ENCODE measurements around the gene DLX4. TPM values are rescaled to one million over a fixed set of nuclear protein-coding genes. Genes with fewer than 3 reads are reported as not detected.

The DLX4 gene
- total RNA-seq, 1 donor from 2014 or later = 0.55 TPM

DNA sequence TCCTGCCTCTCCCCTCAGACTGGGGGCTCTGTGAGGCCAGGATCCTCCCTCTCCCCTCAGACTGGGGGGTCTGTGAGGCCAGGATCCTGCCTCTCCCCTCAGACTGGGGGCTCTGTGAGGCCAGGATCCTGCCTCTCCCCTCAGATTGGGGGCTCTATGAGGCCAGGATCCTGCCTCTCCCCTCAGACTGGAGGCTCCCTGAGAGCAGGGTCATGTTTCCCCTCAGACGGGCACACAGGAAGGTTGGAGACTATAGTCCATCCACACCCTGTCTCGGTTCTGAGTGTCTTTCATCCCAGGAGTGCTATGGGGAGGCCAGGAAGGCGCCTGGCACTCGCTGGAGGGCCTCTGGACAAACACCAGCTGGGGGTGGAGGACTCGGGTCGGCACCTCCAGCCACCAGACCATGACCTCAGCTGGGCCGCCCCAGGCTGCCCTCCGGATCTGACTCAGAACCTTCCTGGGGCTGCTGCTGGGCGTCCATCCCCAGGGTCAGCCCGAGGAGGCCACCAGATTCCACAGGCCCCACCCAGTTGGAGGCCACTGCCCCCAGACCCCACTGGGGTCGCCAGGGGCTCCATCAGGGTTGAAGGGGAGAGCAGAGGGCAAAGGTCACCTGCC is 21.9 kb upstream of the DLX4 start:
- no peak for DNase-seq (ENCODE audit: low spot score)

DNA sequence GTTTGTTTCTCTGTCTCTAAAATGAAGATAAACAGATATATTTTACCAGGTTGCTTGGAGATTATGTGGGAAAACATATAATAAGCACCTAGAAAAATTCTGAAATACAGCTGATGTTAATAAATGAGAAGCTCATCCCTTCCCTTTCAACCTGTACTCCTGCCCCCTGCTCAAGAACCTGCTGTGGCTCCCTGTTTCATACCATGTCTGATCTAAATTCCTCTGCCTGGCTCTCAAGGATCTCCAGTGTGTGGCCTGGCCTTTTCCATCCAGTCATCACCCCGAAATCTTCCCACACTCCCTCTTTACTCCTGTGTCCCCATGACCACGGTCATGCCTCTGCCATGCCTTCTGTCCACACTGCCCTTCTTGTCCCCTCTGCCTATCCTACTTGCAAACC is 19.4 kb upstream of the DLX4 start:
- DNase-seq (ENCODE audit: low spot score) = no peak

DNA sequence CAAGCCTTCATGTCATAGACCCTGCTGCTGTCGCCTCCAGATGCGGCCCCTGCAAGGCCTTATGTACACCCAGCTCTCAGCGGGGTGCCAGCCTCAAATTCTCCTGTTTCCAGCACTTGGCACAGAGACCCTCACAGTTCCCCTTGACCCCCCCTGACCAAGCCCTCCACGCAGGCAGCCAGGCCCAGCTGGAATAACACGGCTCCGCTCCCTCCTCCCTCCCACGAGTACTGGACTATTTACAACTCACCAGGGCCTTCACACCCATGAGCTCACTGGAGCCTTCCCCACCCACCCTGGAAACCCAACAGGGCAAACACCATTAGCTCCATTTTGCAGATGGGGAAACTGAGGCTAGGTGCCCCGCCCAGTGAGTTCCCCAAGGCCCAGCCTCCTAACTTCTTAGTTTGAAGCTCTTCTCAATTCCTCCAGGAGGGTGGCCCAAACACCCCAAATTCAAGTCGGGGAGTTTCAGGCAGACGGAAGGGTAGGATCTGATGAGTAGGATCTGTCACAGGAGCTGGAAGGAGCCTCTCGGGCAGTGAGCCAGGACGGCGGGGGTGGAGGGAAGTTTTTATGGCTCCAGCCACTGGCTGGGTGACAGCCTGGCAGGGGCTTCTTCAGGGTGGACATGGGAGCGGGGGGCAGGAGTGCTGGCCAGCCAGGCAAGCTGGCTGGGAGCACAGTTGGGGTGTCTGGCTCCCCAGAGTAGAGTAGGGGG is 17.5 kb upstream of the DLX4 start:
- DNase-seq (ENCODE audit: low spot score) = no peak

DNA sequence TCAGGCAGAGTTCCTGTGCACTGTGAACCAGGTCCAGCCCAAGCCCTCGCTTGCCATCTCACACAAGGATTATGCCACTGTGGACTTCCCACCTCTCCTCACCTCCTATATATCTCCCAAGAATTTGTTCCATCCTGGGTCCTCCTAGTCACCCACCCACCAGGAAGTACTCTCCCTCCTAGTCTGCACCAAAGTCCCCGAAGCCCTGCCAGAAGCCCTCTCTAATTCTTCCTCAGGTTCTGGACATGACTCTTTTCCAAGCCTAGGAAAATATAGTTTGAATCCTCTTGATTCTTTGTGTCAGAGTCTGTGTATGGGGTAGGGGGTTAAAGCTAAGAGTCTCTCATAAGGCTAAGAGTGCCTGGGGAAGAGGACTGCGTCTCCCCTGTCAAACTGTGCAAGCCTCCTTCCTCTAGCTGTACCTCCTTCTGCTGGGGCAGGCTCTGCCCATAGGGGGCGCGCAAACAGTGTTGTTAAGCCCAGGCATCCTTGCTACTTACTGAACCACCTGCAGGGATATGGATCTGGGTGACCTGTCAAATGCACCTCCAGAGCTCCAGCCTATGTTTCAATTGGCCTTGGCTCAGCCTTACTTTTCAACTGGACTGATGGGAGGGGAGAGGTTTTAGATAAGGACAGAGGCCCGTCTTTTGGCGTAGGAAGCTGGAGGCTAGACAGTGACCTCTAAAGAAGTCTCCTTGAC is 16.6 kb upstream of the DLX4 start:
- DNase-seq (ENCODE audit: low spot score) = no peak

DNA sequence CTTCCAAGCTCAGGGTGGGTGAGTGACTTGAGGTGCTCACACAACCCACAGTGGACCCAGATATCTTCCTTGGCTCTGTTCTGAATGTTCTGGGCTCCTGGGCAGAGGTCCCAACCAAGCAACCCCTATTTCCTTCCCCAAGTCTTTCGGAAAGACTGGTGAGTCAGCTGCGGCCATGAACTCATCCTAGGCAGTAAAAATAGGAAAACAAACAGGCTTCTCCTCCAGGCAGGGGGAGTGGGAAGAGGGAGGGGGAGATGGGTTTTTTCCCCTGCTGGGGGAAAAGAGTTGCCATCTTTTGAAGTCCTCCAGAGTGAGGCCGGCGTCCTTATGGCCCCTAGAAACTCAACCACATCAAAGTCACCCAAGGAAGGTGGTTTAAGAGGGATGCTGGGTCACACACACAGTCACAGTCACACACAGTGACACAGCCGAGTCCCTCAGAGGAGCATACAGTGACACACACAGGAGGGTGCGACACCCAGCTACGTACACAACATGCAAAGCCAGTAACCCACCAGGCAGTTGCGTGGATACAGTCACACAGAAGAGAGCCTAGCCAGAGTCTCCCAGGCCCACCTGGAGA is 16.0 kb upstream of the DLX4 start:
- no peak for DNase-seq (ENCODE audit: low spot score)

DNA sequence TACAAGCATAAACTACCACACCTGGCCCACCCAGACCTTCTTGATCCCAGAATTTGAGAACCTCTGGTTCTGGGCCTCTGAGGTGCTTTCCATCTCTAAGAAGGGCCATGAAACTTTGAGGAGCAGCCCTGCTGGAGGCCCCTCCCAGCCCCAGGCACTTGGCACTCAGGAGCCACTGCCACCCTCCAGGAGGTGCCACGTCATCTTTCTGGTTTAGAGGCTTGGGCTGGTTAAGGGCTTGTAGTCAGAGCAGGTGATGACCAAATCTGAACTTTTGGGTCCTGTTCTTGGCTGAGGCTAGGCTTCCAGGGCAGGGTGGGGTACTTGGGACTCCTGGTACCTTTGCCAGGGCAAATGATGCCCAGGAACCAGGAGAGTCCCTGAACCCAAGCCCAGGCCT is 13.8 kb upstream of the DLX4 start:
- no peak for DNase-seq (ENCODE audit: low spot score)

DNA sequence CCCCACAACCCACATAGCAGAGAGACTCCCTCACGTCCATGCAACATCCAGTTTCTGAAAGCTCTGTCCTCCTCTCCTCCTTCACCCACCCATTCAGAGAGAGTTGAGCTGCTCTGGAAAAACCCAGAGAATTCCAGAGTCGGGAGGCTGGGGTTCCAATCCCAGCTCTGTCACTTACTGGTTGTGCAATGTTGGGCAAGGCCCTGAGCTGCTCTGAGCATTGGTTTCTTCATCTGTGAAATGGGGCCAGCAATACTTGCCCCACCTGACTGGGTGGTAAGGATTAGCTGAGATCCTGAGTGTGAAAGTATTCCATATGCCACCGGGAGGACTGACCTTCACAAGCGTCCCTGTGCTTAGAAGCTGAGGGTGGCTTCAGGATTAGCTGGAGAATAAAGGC is 12.2 kb upstream of the DLX4 start:
- DNase-seq (ENCODE audit: low spot score) = no peak

DNA sequence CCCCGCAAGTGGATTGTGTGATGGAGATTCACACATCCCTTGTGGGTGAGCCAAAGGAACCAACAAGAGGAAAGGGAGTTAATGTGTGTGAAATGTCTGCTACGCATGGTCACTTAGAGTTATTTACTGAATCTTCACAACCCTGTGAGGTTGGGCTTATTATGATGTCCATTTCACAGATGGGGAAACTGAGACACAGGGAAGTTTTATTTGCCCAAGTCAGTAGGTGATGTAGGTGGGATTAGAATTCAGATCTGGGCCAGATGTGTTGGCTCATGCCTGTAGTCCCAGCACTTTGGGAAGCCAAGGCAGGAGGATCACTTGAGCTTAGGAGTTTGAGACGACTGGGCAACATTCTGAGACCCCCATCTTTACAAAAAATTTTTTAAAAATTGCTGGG is 11.6 kb upstream of the DLX4 start:
- DNase-seq (ENCODE audit: low spot score) = no peak

DNA sequence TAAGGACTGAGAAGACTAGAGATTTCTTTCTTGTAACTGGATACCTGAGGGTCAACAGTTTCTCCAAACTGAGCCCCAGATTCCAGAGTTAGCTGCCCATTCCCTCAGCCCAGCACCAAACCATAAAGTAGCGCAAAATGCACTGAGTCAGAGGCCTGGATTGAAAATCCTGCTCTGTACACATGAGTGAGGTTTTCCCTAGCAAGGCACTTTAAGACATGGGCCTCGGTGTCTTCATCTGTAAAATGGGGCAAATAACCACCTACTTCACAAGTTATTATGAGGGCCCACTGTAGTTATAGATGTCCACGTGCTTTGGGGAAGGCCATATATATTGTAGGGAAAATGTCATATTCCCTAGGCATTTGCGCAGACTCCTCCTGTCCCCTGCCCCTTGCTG is 10.3 kb upstream of the DLX4 start:
- DNase-seq (ENCODE audit: low spot score) = no peak

DNA sequence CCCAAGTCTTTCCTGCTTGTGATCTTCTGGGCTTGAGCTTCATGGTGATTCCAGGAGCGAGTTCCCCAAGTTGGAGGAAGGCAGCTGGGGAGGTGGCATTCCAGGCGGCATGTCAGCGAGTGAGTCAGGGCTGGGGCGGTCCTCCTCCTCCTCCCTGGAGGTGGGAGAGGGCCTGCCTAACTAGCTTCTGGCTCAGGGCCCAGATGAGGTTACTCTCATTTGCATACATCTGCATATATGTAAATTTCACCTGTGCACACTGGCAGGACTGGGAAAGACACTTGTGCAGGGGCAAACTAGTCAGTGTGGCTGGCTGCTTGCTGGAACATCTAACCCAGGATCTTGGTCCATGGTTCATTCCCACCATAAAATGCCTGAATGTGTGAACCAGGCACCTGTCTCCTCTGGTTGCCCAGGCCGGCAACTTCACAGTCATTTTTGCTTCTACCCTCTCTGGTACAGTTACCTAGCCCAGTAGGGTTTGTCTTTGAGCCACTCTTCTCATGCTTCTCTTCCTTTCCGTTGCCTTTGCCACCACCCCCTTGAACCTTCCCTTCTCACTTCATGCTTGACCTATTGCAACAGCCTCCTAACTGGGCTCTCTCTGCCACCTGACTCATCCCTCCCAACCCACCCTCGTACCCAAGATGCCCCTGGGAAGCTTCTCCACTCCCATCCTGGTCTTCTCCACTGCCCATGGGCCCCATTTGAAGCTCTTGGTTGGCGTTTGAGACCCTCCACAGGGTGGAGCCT is 9.6 kb upstream of the DLX4 start:
- DNase-seq (ENCODE audit: low spot score) = no peak

DNA sequence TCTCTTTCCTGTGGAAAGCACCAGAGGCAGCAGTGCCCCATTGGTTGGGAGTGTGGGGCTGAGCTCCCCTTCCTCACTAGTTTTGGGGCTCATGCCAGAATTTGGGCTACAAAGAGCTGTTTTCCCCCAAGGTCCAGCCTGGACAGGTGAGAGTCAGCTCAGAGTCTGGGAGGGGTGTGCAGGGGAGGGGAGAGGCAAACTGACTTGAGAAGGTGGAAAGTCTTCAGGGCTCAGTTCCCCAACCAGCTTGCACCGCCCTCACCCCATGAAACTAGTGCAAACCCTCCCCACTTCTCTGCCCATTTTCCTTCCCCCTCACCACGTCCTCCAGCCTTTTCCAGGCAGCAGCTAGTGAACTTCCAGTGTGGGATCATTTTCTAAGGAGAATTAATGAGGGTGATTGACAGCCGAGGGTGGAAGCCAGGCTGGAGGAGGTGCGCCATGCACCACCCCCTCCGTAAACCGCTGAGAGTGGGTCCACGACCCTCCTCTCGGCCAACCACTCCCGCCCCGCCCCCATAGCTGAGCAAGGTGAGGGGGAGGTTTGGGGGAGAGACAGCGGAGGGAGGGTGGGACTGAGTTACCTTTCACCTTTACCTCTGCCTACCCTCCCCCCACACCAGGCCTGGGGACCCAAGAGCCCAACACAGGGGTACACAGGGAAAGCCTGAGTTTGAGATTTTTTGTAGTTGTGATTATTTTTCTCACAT is 6.2 kb upstream of the DLX4 start:
- no peak for DNase-seq (ENCODE audit: low spot score)

DNA sequence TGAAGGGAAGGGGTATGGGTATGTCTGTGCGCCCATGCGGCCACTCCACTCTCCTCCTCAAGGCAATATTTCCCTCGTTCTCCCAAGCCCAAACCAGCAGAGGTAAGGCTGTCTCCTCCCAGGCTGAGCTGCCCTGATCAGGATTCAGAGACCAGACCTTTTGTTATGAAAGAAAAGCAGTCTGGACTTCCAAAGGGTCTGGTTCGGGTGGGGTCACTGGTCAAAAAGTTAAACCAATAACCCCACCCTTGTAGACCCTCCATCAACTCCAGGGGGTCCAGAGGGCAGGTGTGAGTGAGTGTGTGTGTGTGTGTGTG is 5.7 kb upstream of the DLX4 start:
- no peak for DNase-seq (ENCODE audit: low spot score)

DNA sequence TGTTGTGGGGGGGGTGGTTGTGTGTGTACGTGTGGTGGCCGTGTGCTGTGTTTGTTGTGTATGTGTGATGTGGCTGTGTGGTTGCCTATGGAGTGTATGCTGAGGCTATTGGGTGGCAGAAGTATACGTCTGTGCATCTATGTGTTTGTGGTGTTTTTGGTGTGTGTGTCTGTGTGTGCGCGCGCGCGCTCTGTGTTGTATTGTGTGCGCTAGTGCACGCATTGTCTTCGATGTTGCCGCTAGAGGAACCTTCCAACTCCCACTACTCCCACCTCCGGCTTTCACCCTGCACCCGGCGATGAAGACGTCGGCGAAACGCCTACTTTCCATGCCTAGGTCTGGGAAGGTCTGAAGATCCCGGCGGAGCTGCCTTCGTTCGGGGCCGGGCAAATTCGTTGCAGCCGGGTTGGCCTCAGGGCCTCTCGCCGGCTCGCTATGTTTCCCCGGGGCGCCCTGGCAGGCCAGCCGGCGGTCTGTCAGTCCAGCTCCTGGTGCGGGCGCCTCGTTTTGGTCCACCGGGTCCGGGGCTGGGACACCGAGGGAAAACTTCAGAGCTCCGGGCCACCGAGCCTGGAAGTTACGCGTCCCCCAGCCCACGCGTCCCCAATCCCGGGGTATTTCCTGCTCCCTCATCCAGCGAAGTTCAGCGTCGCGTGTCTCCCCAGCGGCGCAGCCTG is 5.2 kb upstream of the DLX4 start:
- no peak for DNase-seq (ENCODE audit: low spot score)

DNA sequence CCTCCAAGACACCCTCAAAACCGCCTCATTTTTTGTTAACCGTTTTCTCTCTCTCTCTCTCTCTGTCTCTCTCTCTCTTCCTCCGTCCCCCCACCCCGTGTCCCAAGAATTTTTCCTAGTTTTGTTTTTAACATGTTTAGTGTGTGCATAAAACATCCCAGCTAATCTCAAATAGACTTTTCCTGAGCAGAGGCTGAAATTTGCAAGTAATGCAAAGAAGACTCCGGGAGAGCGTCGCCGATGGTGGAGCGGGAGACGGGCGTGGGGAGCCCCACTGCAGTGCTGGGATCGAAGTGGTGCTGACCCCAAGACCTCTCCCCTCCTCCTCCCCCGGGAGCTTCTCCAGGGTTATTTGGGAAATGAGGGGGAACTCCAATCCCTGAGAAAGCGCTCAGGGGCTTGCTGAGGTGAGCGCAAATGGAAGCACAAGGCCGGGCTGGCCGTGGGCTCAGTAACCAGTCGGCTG is 4.7 kb upstream of the DLX4 start:
- no peak for DNase-seq (ENCODE audit: low spot score)

DNA sequence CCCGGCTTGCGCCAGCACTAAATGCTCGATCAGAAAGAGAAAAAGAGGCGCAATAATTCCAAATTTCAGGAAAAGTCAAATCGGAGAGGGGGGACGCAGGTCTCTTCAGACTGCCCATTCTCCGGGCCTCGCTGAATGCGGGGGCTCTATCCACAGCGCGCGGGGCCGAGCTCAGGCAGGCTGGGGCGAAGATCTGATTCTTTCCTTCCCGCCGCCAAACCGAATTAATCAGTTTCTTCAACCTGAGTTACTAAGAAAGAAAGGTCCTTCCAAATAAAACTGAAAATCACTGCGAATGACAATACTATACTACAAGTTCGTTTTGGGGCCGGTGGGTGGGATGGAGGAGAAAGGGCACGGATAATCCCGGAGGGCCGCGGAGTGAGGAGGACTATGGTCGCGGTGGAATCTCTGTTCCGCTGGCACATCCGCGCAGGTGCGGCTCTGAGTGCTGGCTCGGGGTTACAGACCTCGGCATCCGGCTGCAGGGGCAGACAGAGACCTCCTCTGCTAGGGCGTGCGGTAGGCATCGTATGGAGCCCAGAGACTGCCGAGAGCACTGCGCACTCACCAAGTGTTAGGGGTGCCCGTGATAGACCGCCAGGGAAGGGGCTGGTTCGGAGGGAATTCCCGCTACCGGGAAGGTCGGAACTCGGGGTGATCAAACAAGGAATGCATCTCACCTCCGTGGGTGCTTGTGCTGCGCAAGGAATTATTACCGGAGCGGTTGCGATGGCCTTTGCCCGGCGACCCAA is 4.0 kb upstream of the DLX4 start:
- no peak for DNase-seq (ENCODE audit: low spot score)

DNA sequence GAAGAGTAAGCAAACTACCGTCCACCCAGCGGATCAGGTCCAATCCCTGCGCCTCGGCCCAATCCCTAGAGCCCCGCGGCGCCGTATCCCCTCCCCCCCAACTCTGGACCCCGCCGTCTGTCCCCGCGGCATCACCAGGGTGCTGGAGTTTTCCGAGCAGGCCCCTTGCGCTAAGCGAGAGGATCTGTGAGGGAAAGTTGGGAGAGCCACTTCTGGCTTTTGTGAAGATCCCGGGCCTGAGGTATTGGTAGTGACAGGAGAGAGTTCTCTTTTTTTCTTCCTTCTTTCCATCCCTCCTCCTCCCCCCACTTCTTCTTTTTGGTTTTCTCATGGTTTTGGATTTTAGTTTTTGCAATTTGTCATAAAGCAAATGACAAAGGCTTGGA is 3.5 kb upstream of the DLX4 start:
- no peak for DNase-seq (ENCODE audit: low spot score)

DNA sequence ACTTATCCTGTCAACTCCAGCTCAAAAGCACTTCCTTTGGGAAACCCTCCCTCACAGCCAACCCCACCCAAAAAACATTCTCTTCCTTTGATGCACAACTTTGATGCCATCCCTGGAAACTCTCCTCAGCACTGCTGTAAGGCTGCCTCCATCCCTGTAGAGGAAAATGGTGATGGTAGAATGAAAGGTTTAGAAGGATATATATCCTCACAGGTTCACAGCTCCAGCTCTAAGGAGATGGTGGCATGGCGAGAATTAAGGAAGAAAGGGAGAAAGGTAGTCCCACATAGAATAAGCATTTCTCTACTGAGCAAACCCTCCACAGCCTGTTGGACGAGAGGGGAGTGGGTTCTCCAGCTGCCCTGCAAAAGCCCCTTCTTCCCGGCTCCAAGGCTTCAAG is 2.2 kb upstream of the DLX4 start:
- no peak for DNase-seq (ENCODE audit: low spot score)

DNA sequence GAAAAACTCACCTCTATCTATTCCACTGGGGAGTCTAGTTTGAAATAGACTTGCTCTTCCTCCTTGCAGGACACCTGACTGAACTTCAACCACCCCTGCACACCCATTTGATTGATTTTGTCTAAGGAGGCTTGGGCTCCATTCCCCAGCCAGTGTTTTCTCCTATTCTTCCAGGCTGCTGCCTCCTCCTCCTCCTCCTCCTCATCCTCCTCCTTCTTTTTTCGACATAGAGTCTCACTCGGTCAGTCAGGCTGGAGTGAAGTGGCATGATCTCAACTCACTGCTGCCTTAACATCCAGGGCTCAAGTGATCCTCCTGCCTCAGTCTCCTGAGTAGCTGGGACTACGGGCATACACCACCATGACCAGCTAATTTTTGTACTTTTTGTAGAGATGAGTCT is 1.8 kb upstream of the DLX4 start:
- no peak for DNase-seq (ENCODE audit: low spot score)

DNA sequence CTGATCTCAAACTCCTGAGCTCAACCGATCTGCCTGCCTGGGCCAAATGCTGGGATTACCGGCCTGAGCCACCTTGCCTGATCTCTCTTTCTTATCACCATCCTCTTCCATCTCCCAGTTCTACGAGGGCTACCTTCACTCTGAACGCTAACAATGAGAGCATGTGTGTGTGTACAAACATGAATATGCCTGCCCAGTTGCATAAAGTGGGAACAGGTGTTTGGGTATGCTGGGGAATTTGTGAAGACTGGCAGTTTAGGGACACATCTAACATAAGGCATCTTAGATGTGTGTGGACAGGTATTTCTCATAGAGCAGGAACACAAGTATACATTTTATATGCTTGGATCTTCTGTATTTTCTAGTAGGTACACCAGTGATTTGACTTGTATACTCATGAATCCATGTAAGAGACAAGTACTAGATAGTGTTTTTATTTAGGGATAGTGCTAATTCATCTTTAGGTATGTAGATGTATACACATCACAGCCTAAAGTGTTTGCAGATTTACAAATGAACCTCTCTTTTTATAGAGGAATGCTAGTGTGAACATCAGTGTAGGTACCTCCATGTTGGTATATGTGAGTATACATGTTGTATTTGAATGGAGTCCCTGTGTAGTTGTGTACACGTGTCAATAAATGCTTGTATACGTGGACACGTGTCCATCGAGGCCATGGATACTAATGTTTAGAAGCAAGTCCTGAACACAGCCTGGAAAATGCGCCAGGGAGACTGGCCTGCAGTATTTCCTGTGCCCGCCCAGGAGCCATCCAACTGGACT is 1.2 kb upstream of the DLX4 start:
- no peak for DNase-seq (ENCODE audit: low spot score)

Data from mesenteric fat pad (tissue), 1 donor.